ENCODE measurements around the gene SLC17A5.
"Not testable (repeated sequence)": the region's sequence is repeated elsewhere in the genome, so short reads cannot be mapped to it uniquely, and the experiment has no call there.

The SLC17A5 gene

DNA sequence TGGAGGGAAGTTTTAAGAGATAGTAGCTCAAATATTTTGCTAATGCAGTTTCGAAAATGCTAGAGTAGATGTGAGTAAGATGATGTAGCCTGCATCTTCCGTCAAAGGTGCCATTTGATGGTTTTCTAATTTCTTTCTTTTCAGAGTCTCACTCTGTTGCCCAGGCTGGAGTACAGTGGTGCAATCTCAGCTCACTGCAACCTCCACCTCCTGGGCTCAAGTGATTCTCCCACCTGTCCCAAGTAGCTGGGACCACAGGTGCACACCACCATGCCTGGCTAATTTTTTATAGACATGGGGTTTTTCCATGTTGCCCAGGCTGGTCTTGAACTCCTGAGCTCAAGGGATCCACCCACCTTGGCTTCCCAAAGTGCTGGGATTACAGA, 87.3 kb downstream of the SLC17A5 start:
- DNase-seq (ENCODE audit: low read depth), result not testable (repeated sequence)

DNA sequence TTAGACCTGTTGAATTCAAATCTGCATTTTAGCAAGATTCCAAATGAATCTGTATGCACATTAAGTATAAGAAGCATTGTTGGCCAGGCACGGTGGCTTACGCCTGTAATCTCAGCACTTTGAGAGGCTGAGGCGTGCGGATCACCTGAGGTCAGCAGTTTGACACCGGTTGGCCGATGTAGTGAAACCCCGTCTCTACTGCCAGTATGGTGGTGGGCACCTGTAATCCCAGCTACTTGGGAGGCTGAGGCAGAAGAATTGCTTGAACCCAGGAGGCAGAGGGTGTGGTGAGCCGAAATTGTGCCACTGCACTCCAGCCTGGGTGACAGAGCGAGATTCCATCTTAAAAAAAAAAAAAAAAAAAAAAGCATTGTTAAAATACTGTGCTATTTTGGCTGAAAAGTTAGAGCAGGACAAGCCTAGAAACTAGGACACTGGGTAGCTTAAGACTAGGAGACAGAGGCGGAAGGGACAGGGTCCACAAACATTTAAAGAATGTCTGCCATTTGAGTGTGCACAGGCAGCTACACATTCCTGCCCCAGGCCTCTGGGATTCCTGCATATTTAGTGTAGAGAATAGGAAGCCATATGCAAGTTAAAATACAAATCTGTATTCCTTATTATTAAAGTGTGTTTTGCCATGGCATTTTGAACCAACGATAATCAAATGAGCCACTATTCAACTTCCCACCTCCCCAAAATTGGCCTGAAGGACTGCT, 87.9 kb downstream of the SLC17A5 start:
- DNase-seq (ENCODE audit: low read depth), result no peak

DNA sequence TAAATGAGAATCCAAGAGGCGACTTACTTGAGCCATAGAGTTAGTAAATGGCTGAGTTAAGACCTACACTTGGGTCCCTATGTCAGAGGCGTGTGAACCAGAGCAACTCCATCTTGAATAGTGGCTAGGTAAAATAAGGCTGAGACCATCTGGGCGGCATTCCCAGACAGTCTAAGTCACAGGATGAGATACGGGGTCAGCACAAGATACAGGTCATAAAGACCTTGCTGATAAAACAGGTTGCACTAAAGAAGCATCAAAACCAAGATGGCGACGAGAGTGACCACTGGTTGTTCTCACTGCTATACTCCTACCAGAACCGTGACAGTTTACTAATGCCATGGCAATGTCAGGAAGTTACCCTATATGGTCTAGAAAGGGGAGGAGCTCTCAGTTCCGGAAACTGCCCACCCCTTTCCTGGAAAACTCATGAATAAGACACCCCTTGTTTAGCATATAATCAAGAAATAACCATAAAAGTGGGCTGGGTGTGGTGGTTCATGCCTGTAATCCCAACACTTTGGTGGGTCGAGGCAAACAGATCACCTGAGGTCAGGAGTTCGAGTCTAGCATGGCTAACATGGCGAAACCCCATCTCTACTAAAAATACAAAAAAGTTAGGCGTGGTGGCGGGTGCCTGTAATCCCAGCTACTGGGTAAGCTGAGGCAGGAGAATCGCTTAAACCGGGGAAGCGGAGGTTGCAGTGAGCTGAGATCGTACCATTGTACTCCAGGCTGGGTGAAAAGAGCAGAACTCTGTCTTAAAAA, 89.0 kb downstream of the SLC17A5 start:
- DNase-seq (ENCODE audit: low read depth), result no peak

DNA sequence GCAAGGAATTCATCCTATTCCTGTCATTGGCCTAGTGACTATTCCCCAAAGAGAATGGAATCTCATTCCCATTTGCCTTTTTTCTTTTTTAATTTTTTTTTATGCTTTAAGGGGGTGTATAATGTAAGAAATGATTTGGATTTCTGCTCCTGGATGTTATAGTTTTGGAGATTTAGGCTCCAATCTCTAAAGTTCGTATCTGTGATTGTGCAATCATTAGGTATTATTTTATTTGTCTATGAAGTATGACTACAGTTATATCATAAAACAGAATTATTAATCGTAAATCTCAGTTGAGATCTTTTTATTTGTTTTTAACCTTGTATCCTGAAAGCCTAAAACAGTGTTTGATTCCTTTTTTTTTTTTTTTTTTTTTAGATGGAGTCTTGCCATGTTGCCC, 91.2 kb downstream of the SLC17A5 start:
- DNase-seq (ENCODE audit: low read depth), result no peak

DNA sequence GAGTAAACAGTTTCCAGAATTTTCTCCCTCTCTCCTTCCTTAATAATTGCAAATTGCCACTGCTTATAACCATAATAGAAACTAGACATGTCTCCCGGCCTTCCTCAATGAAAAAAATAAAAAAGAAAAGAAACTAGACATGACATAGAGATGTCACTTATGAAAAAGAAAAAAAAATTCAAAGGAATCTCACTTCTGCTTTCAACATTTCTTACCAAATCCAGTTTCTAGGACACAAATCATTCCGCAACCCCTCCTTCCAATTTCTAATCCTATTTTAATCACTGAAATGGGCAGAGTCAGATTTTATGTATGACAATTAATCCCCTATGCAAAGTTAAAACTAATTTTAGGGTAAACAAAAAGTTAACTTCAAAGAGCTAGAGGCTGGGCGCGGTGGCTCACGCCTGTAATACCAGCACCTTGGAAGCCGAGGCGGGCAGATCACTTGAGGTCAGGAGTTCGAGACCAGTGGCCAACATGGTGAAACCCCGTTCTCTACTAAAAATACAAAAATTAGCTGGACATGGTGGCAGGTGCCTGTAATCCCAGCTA, 92.9 kb downstream of the SLC17A5 start:
- DNase-seq (ENCODE audit: low read depth), result no peak

DNA sequence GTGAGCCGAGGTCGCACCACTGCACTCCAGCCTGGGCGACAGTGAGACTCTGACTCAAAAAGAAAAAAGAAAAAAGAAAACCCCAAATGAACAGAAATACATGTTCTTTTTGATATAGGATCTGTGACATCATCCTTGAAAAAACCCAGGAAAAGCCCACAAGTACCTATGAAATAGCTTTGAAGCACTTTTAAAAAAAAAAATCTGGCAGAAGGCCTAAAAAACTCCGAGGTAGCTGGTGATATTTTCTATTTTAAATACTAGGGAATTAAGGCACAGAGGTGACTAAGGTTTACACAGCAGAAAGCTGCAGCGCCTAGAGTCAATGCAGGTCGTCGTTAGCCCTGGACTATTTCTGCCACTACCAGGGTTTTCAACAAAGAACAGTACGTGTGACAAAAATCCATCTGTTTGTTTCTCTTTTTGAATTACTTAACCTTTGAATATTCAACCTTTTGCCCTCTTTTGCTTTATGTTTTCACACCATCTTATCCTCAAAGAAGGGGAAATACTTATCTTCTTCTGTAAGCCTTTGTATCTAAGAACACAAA, 93.5 kb downstream of the SLC17A5 start:
- no peak for DNase-seq (ENCODE audit: low read depth)

DNA sequence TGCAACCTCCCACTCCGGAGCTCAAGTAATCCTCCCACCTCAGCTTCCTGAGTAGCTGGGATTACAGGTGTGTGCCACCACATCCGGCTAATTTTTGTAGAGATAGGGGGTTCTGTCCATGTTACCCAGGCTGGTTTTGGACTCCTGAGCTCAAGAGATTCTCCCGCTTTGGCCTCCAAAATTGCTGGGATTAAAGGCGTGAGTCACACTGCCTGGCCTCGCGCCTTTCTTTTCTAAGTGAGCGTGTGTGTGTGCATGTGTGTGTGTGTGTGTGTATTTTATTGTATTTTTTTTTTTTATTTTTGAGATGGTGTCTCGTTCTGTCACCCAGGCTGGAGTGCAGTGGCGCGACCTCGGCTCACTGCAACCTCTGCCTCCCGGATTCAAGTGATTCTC, 94.4 kb downstream of the SLC17A5 start:
- DNase-seq (ENCODE audit: low read depth), result not testable (repeated sequence)

DNA sequence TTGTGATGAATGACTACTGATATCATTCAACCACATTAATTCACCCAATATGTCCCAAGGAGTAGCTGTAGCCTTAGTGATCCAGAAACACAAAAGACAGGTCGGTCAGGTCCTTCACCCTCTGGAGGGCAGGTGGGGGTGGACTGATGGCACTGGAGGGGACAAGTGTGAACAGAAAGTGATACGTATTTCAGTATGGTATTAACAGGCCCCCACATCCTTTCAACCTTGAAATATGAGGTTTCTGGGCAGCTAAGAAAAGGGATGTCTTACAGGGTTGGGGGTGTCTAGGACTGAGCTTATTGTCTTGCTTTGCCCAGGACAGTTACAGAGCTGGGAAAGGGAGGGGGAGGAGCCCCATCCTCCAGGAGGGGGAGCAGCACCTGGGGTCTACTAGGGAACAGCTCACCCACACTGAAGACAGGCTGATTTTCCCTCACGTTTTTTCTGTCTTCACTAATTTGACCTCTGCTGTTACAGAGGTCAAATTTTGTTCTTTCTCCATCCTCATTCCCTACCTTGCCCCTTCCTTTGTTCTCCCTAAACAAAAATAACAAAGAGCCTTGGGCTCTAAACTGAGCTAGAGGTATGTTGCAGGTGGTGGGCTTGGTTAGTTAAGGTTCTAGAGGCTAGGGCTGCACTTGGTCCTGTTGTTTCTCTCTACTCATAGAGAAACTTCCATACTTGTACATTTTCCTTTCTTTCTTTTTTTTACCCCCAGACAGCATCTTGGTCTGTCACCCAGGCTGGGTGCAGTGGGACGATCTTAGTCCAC, 95.0 kb downstream of the SLC17A5 start:
- no peak for DNase-seq (ENCODE audit: low read depth)

DNA sequence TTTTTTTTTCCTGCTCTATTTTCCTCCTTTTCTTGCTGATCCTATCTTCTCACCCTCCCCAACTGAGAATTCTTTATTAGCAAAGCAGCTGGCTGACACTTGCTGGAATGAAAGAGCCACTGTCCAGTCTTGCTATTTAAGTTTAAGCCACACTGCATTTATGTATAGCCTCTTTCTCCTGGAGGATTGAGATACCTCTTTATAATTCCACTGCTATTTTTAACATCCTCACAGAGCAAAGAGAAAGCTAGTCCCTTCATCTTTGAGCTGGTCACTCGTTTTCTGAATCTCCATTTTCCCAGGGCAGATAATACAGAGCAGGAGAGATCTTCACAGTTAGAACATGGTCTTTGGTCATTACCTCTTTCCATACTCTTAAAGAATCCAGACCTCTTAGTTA, 97.0 kb downstream of the SLC17A5 start:
- DNase-seq (ENCODE audit: low read depth), result no peak

DNA sequence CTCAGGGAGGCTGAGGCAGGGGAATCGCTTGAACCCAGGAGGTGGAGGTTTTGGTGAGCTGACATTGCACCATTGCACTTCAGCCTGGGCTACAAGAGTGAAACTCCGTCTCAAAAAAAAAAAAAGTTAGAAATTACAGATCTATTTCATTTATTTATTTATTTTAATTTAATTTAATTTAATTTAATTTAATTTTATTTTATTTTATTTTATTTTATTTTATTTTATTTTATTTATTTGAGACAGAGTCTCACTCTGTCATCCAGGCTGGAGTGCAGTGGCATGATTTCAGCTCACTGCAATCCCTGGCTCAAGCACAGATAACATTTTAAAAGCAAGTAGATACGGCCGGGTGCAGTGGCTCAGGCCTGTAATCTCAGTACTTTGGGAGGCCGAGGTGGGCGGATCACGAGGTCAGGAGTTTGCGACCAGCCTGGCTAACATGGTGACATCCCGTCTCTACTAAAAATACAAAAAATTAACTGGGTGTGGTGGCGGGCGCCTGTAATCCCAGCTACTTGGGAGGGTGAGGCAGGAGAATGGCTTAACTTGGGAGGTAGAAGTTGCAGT, 98.3 kb downstream of the SLC17A5 start:
- not testable (repeated sequence) for DNase-seq (ENCODE audit: low read depth)

DNA sequence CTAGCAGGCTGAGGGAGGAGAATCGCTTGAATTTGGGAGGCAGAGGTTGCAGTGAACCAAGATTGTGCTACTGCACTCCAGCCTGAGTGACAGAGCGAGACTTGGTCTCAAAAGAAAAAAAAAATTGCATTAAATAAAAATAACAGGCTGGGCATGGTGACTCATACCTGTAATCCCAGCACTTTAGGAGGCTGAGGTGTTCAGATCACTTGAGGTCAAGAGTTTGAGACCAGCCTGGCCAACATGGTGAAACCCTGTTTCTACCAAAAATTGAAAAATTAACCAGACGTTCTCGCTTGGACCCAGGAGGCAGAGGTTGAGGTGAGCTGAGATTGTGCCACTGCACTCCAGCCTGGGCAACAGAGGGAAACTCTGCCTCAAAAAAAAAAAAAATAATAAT, 102.7 kb downstream of the SLC17A5 start:
- not testable (repeated sequence) for DNase-seq (ENCODE audit: low read depth)

DNA sequence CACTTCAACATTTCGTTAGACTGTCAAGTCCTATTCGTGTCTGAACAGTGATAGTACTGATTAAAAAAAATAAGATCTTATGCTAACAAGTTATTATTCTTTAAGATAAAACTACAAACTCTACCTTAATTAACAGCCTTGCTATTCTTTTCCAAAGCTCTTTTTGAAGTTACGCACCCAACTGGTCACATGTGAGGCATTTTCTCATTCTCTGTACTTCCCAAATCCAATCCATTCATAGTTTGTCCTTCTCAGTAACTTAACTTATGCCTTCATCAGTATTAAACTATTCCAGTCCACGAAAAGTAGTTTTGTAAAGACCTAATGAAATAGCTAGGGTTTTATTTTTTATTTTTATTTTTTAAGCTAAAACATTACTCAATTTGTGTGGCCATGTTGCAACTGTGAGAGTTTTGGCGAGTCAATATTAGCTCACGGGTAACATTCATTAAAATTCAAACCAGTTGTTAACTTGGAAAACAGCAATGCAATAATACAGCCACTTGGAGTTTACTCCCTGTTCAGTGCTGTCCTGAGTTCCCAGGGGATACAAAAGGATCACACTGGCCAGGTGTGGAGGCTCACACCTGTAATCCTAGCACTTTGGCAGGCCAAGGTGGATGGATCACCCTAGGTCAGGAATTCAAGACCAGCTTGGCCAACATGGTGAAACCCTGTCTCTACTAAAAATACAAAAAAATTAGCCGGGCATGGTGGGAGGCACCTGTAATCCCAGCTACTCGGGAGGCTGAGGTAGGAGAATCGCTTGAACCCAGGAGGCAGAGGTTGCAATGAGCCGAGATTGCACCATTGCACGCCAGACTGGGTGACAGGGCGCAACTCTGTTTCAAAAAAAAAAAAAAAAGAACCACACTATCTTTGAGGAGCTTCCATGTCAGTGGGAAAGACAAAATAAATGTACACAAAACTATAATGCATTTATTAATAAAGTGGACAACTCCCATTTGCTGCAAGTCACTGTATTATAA, 105.0 kb downstream of the SLC17A5 start:
- DNase-seq (ENCODE audit: low read depth), result no peak

DNA sequence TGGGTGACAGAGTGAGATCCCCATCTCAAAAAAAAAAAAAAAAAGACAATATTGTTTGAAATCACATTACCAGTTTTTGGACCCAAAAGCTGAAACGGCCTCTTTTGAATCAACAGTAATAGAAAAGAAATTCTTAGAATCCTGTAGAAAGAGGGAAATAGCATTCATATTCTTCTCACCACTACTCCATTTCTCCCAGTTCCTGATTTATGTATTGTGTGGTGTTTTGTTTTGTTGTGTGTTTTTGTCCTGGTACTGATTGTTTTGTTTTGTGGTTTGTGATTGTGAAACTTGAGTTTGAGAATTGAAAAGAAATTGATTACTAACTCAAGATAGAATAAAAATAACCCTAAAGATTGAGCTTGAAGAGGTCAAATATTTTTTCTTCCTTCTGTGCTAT, 106.8 kb downstream of the SLC17A5 start:
- no peak for DNase-seq (ENCODE audit: low read depth)

All from GM04503 (cell line).